GM21825 (cell line): Measurements from ENCODE around the gene TMEM80.
A peak's percentile ranks its signal among the peaks of the same experiment; 100 is the strongest.
"Not testable (repeated sequence)": the region's sequence is repeated elsewhere in the genome, so short reads cannot be mapped to it uniquely, and the experiment has no call there.

Experiments
- ATAC-seq: cut with Tn5 transposase; IDR thresholded peaks from one replicate; pipeline ENCODE4 v1.9.1; 2021; ENCODE audit warnings: mild to moderate bottlenecking, moderate library complexity; ENCODE audit not compliant: unreplicated experiment

TMEM80 gene

DNA sequence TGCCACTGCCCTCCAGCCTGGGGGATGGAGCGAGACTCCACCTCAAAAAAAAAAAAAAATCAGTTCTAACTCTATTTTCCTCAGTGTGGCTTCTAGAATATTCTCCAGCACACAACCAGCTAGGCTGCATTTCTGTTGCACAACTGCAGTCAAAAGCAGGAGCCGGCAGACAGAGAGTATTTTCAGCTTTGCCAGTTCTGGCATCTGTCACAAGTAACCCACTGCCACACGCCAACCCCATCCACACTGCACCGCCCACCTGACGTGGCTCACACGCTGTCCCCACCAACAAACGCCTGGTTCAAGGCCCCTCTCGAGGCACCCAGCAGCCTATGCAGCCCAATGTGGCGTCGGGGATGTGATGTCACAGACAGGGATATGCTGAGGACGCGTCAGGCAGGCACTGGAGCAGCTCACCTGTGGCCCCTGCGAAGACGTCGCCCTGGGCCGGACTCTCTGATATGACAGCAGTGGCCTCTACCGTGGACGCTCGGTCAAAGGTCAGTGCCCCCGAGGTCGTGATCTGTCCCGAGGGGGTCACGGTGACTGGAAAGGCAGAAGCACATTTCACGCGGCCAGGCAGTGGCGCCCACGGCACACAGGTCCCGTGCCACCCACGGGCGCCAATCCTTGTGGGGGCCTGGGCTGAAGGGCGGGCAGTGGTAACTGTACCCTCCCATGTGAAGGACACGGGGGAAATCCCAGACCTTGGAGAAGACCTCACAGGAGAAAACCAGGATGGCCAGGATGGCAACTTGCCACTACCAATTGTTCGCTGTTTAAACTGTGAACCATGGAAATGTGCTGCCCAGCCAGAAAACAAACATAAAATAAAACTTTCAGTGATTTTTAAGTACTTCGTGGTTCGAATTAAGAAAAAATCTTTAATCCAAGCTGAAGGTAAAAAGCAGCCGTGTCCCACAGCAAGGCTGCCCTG is 16.1 kb upstream of the TMEM80 start:
- ATAC-seq: no peak

DNA sequence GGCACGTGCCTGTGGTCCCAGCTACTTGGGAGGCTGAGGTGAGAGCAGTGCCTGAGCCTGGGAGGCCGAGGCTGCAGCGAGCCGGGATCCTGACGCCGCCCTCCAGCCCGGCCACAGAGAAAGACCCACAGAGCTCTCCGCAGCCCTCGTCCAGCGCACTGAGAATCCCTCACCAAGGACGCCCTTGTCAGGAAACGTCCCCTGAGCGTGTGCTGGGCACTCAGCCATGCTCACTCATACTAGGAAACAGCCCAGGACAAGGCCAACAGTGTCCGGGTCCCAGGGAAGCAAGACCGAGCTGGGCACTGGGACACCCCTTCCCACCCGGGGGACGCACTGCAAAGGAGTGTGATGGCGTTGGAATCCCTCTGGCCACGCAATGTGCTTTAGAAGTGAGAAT is 15.1 kb upstream of the TMEM80 start:
- no peak for ATAC-seq

DNA sequence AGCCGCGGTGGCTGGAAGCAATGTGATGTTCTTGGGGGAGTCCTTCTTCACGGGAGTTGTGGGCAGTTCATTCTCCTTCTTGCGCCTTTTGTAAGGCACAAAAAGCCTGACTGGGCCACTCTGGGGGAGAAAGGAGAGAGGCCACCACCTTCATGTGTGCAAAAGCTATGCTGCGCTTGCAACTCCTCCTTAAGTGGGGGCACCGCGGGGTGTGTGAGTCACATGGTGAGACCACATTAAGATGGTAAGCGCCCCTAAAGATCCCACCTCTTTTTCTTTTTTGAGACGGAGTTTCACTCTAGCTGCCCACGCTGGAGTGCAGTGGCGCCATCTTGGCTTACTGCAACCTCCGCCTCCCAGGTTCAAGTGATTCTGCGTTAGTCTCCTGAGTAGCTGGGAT is 14.6 kb upstream of the TMEM80 start:
- no peak for ATAC-seq

DNA sequence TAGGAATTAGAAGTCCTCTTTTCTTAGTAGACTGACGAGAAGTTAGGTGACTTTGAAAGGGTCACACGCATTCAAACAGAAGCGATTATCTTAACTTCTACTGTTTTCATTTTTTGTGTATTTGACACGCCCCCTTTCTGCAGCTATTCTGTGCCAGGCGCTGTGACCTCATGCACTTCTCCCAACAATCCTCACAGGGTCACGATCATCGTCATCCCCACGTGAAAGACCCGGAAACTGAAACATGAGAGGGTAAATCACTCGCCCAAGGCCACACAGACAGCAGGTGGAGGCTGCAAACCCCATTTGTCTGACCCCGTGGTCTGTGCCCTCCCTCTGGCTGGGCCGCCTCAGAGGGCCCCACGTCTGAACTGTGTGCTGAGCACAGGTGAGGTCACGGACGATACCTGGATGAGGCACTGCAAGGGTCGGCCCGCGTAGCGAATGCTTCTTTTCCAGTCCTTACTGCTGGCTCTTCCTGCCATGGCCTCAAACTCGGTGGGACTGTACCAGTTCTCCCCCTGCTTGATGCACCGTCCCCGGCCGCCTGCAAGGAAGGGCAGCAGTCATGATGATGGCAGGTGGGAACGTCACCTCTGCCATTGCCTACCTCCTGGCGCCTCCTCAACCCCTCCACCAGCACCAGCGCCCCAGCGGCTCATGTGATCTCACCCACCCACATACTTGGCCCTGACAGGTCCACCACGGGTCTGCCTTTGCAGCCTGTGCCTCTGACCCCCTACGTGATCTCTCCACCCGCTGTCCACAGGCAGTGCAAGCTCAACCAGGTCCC is 9.0 kb upstream of the TMEM80 start:
- no peak for ATAC-seq

DNA sequence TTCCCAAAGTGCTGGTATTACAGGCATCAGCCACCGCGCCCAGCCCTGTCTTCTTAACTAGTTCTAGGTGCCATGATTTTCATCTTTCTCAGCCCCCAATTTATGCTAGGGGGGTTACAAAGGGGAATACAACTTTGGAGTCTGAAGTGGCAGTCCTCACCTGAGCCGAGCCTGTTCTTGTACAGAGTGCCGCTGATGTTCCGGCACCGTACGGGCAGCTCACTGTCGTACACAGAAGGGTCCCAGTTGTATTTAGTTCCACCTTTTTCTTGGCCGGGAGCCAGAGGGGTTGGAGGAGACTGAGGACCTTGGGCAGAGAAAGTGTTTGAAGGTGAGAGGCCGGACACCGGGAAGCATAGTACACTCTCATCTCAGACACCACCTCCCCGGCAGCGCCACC is 7.9 kb upstream of the TMEM80 start:
- ATAC-seq: no peak

DNA sequence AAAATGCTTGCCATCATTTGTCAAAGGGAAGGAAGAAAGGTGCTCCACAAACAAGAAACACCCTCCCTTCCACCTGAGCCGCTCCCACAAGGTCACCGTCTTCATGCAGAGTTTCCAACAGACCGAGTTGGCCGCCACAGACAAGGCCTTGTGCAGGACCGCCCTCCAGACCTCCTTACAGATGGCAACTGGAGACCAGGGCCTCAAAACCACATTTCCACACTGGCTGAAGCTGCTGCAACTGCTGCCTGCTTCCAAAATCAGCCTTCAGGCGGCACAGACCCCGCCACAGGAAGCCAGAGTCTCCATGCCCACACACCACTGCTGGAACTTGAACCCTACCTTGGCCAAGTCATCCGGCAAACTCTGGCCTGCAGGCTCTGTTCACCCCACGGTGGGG is 6.9 kb upstream of the TMEM80 start:
- no peak for ATAC-seq

DNA sequence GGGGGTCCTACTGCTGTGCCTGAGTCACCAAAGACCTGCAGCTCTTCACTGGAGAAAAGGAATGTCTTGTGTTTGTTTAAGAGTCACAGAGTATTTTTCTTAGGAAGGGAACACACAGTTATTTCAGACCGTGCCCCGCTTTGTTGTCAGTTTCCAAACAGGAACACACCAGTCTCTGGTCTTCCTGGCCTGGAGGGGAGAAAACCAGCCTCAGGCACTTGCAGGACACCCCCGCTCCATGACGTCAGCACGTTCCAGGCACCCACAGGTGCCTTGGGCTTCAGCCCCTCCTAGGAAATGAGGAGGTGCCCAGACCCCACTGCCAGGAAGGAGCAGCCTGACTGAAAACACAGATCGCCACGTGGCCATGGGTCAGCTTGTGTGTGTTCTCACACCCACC is 6.0 kb upstream of the TMEM80 start:
- ATAC-seq: no peak

DNA sequence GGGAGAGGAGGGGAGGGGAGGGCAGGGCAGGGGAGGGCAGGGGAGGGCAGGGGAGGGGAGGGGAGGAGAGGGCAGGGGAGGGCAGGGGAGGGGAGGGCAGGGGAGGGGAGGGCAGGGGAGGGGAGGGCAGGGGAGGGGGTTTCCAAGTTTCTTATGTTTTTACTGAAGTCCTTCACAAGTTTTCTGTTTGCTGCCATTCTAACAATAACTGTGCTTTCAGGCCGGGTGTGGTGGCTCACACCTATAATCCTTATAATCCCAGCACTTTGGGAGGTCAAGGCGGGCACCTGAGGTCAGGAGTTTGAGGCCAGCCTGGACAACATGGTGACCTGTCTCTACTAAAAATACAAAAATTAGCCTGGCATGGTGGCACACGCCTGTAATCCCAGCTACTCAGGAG is 5.4 kb upstream of the TMEM80 start:
- ATAC-seq: not testable (repeated sequence)

DNA sequence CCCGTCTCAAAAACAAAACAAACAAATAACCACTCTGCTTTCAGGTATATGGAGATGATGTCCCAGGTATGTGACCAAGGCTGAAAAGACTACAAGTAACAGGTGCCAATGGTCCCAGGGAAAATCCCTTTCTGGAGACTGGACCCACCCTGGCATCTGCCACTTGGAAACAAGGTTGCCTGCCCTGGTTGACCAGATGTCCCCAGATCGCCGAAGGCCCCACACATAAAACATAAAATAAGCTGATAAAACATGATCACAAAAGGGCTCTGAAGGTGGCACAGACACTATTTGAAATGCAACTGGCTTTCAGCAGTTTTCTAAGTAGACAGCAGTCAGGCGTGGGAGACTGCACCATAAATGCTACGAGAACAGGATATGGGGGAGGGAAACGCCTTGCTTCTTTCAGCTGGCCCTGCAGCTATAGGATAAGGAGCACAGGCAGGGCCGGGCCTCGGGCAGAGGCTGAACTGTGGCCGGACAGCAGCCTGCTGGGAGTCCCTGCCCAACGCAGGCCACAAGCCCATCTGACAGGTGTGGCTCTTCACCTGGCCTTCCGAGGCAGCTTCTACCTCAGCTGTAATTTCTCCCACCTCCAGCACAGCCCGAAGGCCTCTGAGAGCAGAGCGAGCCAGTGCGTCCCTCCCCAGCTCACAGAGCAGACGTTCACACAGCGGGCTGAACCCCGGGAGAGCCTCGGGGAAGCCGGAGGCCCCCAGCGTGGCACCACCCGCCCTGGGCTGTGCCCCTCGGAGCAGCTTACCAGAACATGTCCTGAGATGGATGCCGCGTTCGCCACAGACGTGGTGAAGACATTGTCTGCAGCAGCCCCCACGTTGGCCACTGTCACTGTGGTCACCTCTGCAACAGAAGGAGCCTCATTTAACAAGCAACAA is 4.6 kb upstream of the TMEM80 start:
- no peak for ATAC-seq

DNA sequence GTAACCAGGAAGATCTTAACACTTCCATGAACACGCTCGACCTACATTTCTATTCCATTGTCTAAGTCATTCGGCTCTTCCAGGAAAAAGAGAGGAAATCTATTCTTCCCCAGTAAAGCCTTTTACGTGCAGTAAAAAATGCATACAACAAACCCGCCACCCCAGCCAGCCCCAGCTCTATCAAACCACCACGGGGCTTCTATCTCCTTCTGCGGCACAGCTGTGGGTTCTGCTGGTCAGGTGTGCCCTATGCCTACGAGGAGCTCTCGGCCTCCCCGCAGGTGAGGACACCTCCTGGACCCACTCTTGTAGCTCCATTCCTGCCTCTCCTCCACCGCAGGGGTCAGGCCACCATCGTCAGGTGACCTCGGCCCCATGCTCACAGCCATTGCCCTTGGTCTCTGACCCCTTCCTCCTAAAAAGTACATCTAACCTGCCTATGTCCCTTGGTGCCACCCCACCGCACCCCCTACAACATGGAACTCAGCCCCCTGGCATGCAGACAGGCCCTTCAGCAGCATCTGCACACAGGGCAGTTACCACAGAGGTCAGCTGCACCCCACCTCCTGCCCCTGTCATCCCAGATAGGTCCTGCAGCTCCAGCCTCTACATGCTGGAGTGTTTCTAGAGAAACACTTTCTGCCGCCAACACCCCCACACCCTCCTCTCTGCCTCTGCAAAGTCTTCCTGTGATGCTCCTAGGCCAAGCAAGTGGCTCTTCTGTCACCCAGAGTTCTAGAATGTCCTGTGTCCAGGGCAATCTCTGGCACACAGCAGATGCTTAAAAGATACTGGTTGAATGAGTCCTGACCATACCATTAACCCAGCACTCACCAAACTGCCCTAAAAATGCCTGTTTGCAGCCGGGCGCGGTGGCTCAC is 3.7 kb upstream of the TMEM80 start:
- no peak for ATAC-seq

DNA sequence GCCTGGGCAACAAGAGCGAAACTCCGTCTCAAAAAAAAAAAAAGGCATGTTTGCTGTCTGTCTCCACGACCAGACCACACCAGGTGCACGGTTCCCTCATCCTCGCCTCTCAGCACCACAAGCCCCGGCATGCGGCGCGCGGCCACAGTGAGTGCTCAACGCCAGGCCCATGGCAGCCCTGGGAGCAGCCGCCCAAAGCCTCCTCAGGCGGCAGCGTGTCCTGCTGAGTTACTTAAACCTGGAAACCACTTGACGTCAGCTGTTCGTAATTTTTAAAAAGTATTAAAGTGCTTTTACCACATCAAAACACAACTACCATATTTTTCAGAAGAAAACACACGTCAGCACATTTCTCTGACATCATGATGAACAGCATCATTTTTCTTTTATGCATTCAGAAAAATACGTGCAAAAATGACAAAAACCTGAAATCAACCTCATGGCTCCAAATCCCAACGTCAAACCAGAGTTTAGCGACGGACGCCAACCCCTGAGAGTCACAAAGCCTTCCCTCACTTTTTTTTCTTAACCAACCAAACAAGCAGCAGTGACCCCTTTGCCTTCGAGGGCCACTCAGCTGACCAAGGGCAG is 2.7 kb upstream of the TMEM80 start:
- ATAC-seq: no peak

DNA sequence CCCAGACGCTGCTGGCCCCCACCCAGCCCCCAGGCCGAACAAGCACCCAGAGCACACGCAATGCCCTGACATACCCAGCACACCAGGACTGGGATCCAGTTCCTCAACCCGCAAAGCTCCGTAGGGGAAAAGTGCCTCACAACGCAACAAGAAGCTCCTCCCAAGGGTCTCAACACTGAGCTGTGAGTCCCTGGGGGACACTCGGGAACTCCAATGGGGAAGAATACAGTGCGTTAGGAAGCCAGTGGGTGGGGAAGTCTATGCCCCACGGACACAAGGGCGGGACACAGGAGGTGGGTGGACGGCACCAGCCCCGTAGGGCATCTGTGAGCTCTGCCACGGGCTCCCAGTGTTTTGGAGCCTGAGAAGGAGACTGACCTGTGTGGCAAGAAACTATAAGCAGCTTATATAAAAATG is 2.2 kb upstream of the TMEM80 start:
- ATAC-seq: no peak

DNA sequence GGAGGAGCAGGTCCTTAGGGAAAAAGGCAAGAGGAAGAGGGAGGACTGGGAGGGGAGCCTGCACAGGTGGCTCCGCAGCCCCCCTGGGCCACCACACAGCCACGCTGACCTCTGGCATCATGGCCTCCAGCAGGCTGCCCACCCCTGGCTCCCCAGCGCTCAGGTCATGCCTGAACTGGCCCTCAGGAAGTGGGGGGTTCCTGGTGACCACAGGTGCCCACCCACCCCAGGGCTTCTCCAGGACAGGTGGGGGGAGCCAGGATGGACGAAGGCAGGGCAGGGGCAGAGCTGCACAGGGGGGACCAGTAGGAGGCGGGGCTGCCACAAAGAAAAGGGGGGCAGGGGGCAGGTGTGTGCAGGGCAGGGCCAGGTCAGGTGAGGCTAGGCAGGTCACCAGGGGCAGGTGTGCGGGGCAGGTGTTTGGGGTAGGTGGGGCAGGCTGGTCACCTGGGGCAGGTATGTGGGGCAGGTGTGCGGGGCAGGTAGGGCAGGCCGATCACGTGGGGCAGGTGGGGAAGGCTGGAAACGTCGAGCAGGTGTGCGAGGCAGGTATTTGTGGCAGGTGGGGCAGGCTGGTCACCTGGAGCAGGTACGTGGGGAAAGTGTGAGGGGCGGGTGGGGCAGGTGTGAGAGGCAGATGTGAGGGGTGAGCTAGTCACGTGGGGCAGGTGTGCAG is 1.6 kb upstream of the TMEM80 start:
- ATAC-seq: no peak

DNA sequence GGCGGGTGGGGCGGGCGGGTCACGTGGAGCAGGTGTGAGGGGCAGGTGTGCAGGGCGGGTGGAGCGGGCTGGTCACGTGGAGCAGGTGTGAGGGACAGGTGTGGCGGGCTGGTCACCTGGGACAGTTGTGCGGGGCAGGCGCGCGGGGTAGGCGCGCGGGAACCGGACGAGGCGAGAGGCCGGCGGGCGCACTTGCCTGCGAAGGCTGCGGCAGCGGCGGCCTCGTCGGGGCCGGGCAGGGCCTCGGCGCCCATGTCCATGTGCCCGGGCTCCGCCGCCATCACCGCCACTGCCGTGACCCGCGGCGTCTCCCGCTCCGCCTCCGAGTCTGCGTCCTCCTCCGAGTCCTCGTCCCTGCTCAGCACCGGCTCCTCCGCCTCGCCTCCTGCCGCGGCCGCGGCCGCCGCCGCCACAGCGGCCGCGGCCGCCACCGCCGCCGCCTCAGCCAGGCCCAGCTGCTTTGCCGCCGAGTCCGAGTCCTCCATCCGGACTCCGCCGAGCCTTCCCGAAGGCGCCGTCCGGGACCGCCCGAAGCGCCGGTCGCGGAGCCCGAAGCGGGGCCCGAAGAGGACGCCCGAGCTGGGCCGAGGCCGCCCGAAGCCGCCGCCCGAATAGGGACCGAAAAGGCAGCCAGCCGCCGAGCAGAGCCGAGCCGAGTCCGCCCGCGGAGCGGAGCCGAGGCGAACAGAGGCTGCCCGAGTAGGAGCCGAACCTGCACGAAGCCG is 891 bp upstream of the TMEM80 start, which contains the start of gene DEAF1:
TSS of gene DEAF1 (minus strand) at position 660 of the 725 bp plus-strand sequence. CDS start at position 485, 175 bp downstream.
- peak; percentile 75 for ATAC-seq

DNA sequence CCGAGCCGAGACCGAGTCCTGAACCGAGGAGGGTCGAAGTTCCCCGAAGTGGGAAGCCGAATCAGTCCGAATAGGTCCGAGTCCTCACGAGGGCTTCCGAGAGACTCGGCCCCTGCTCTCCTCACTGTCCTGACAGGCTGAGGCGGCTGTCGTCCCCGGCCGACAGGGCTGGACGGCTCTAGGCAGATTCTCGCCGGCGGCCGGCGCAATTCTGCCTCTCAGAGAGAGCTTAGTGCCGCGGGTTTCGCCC is 403 bp upstream of the TMEM80 start:
- ATAC-seq: no peak

DNA sequence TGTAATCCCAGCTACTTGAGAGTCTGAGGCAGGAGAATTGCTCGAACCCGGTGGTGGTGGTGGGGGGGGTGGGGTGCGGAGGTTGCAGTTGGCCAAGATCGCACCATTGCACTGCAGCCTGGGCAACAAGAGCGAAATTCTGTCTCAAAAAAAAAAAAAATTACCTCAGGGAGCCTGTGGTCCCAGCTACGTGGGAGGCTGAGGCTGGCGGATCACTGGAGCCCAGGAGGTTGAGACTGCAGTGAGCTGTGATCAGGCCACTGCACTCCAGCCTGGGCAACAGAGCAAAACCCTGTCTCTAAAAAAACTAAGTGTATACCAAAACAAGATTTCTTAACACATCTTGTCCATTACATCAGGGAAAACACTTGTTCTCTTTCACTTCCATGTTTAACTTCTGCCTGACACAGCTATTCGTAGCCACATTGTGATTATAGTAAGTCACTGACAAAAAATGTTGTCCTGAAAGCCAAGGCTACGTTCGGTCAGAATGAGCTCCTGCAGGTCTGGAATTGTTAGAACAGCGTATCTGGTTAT is 1.4 kb downstream of the TMEM80 start:
- no peak for ATAC-seq

DNA sequence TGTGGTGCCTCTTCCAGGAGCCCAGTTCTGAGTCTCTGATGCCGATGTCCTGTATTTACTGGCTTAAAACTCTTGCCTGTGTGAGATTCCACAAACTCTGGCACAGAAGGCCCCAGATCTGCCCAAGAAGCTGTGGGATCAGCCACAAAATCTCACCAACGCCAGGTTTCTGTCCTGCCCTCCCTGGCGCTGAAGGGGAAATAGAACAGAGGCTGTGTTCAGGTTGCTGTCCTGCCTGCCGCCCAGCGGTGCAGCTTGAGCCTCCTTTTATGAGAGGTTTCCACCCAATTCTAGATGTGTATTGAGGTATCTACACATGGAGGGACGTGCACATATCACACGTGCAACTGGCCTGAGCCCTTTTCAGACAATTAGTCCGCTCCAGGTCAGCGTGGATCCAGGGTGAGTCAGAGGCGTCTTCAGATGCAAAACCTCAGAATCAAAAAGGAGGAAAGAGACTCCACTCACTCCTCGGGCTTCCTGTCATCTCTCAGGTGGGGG is 2.2 kb downstream of the TMEM80 start:
- ATAC-seq: no peak

DNA sequence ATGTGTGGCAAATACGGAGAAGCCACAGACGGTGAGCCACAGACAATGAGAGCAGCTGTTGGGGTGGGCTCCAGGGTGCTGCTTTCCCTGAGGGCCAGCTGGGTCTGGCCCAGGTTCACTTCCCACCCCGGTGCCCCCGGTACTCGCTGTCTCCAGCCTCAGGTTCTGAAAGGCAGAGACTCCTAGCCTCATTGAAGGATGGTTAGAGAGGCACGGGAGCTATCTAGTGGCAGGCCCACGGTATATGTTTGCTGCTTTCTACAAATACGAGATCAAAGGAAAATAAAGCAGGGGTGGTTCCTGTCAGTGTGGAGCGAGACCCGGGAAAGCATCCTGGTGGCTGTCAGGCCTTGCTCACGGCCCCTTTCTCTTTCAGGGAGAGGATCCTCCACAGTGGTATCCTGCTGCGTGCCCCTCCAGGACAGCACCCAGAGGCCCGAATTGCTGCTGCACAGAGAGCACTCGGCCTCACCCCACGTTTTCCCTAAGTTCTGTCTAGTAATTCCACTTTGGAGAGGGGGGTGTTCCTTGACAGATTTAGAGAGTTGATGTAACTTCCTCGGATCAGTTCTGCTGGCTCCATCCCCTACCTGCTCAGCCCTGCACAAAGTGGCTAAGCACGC is 3.0 kb downstream of the TMEM80 start:
- ATAC-seq: no peak
